Endothelial cell of umbilical vein (primary cell): ENCODE measurements around the gene OGFOD2.

Experiments
- EZH2 ChIP-seq: IDR thresholded peaks from 2 replicates; pipeline ENCODE4 v1.6.1; 2012; ENCODE audit warnings: borderline replicate concordance, low read depth, mild to moderate bottlenecking, moderate library complexity, low read length, inconsistent platforms; ENCODE audit not compliant: severe bottlenecking
- JUN ChIP-seq: IDR thresholded peaks from 2 replicates; pipeline ENCODE4 v1.6.1; 2011; ENCODE audit warnings: borderline replicate concordance, low read depth; ENCODE audit not compliant: insufficient read length, insufficient read depth
- MYC ChIP-seq: IDR thresholded peaks from one replicate; pipeline ENCODE4 v1.6.1; 2011; ENCODE audit warnings: mild to moderate bottlenecking, low read depth, low read length
- POLR2A ChIP-seq: IDR thresholded peaks from 2 replicates; pipeline ENCODE4 v1.6.1; 2012; ENCODE audit warnings: low read depth, mild to moderate bottlenecking, control low read depth, low read length
- TF ChIP-seq, protein P1 (sequence below), 2 donors: IDR thresholded peaks; 1 replicate in 1 of 2; 2 replicates in 1 of 2; pipeline ENCODE4 v1.5.1; 2011; ENCODE audit warnings: low read length in 2 of 2, mild to moderate bottlenecking in 2 of 2, moderate library complexity in 2 of 2, control low read depth in 1 of 2, inconsistent platforms in 1 of 2, low read depth in 1 of 2; ENCODE audit not compliant: insufficient read depth in 1 of 2; ENCODE audit errors: extremely low read depth in 1 of 2
- TF ChIP-seq, protein P2 (sequence below): IDR thresholded peaks from 2 replicates; pipeline ENCODE4 v1.6.1; 2011; ENCODE audit not compliant: insufficient read depth, insufficient read length

DNA sequence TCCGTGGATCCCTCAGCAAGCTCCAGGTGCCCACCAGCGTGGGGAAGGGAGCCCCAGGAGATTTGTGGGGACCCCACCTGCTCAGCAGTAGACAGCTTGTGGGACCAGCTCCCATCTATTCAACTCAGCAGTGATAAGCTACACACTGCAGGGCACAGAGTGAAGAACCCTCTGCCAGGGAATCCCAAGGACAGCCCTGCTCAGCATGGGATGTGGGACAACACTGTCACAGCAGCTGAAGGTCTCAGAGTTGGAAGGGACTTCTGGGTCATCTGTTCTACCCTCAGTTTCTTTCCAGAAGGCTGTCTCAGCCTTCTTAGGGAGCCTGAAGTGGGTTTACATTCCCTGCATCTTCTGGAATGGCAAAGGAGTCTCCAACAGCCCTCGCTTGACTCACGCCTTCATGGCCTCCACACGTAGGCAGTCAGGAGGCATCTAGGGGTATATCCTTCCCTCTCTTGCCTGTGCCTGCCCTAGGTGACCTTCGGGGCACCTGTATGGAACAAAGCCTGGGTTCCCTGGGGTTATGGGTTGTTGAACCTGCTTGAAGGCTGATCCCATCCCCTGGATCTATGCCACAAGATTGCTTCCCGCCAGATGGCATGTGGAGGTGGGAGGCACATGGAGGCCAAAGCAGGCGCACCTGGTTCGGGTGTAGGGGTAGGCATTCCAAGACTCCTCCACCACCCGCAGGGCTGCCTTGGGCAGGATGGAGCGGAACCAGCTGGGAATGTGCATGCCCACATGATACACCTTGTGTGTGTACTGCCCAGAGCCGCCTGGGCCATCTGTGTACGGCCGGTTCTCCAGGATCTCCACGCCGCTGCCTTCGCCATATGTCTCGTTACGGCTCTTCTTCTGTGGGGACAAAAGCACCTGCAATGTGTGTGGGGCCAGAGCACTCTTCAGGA, 38.4 kb downstream of the OGFOD2 start:
- TF ChIP-seq POLR2A (no peak), JUN (no peak), MYC (no peak), EZH2 (no peak)
- TF ChIP-seq, protein P1, sequence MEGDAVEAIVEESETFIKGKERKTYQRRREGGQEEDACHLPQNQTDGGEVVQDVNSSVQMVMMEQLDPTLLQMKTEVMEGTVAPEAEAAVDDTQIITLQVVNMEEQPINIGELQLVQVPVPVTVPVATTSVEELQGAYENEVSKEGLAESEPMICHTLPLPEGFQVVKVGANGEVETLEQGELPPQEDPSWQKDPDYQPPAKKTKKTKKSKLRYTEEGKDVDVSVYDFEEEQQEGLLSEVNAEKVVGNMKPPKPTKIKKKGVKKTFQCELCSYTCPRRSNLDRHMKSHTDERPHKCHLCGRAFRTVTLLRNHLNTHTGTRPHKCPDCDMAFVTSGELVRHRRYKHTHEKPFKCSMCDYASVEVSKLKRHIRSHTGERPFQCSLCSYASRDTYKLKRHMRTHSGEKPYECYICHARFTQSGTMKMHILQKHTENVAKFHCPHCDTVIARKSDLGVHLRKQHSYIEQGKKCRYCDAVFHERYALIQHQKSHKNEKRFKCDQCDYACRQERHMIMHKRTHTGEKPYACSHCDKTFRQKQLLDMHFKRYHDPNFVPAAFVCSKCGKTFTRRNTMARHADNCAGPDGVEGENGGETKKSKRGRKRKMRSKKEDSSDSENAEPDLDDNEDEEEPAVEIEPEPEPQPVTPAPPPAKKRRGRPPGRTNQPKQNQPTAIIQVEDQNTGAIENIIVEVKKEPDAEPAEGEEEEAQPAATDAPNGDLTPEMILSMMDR (IDR thresholded peaks at IDR 0.05; ENCODE audit: extremely low read depth in 1 of 2, insufficient read depth in 1 of 2, low read depth in 1 of 2, low read length in 2 of 2): no peak
- TF ChIP-seq, protein P2, sequence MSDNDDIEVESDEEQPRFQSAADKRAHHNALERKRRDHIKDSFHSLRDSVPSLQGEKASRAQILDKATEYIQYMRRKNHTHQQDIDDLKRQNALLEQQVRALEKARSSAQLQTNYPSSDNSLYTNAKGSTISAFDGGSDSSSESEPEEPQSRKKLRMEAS: no peak
